T-helper 2 cell (primary cell): ENCODE data around the gene DGLUCY.
A peak's percentile ranks its signal among the peaks of the same experiment; 100 is the strongest.
"Not testable (repeated sequence)": the region's sequence is repeated elsewhere in the genome, so short reads cannot be mapped to it uniquely, and the experiment has no call there.

Experiments
- DNase-seq, 5 experiments: peaks; one replicate each; pipeline versions ENCODE4 v3.0.0 to v3.0.0-alpha.2; 2012 to 2022

Gene DGLUCY

DNA sequence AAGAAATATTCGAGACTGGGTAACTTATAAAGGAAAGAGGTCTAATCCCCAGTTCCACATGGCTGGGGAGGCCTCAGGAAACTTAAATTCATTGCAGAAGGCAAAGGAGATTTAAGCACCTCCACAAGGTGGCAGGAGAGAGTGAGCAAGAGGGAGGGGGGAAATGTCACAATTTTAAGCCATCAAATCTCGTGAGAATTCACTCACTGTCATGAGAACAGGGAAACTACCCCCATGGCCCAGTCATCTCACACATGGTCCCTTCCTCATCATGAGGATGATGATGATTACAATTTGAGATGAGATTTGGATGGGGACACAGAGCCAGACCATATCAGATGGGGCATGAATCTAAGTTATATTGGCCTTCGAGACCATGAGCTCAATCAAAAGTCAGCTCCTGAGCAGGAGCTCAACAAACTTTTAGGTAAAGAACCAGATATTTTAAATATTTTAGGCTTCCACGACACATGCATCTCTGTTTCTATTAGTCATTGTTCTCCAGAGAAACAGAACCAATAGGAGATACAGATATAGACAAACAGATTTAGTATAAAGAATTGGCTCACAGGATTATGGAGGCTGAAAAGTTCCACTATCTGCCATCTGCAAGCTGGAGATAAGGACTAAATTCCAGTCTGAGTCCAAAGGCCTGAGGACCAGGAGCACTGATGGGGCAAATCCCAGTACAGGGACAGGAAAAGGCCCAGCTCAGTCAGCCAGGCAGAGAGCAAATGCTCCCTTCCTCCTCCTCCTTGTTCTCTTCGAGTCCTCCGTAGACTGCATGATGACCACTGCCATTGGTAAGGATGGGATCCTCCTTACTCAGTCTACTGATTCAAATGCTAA, 24.9 kb downstream of the DGLUCY start:
- DNase-seq, result peak in 4 of 5 experiments; percentile 10 to 78 (median 29)

DNA sequence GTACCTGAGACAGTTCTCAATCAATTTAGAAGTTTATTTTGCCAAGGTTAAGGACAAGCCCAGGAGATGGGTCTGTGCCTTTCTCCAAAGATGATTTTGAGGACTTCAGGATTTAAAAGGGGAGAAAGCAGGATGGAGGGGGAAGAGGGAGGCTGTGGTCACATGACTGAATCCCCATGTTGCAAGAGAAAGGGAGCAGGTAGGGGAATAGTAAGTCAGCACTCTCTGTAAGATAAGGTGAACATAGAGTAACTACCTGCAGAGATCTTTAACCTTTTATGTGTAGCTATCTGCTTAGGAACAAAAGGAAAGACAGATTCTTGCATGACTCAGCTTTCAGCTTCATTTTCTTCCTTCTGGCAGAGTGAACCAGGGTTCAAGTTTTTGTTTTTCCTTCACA, 25.9 kb downstream of the DGLUCY start:
- no peak for DNase-seq

DNA sequence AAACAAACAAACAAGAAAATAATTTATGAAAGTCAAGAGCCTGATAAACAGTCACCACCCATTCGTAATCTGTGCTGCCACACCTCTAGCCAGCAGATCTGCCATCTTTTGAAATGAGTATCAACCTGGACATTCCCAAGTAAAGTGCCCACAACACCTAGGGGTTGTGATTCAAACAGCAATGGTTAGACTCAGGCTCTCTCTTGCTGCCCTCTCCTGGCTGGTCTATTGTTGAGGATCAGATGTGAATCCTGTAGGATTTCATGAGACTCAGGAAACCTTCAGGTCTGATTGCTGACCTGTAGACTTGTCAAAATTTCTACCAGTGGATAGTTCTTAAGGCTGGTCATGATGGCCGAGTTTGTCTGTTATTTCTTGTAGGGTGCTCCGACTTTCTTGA, 26.8 kb downstream of the DGLUCY start:
- DNase-seq, result no peak

DNA sequence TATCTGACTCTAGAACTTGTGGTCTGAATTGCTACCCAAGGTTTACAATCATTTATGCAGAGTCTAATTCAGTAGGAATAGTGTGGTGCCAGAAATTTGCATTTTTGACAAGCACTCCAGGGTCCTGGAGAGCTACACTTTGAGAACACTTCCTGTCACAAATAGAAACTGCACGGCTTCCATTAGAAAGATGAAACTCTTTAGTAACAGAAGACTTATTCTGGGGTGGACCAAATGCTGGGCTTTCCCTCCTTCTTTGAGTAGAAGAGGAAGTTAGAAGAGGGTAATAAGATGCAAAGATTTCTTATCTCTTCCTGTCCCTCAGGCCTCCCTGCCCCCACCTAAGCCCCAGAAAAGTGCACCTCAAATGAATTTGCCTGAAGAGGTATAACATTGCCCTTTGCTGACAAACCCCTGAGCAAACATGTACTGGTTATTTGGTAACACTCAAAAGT, 28.4 kb downstream of the DGLUCY start:
- DNase-seq, result peak in 1 of 5 experiments; percentile 86

DNA sequence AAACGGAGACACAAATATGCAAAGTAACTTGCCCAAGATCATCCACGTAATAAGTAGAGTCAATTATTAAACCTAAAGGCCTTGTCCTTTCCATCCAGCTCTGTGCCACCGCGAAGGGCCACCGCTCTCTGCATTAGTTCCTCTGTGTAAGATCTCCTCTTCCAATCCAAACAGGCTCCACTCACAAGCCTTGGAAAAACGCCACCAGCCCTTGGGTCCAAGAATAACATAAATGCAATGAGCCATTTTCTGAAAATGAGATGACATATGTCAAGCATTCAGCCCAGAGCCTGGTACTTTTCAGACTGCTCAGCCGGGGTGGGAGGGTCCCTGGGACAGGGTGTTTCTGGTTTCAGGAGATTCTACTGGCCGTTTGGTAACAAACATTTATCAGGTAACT, 30.0 kb downstream of the DGLUCY start:
- DNase-seq, result no peak

DNA sequence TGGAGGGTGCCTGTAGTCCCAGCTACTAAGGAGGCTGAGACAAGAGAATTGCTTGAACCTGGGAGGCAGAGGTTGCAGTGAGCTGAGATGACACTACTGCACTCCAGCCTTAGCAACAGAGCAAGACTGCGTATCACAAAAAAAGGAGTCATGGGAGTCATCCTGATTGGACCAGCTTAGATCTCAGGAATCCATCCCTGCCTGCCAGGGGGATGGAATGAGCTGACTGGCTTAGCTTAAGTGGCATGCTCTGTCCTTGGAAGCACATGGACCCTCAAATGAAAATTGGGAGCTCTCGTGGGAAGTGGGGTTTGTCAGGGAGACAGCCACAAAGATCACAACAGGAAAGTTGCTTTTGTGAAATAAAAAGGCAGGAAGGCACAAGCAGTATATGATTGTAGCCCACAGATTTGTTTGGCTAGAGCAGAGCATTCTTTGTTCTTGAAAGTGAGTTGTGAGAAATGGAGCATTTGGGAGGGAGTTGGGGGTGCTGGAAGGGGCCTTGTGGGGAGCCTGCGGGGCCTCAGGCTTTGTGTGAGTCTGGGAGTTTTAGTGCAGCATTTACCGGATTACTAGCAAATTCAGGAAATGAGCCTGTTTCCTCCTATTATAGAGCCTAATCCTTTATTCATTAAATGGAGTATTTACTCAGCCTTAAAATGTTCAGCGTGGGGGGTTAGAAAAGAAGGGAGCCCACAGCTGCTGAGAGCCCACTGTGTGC, 30.7 kb downstream of the DGLUCY start:
- DNase-seq, result no peak

DNA sequence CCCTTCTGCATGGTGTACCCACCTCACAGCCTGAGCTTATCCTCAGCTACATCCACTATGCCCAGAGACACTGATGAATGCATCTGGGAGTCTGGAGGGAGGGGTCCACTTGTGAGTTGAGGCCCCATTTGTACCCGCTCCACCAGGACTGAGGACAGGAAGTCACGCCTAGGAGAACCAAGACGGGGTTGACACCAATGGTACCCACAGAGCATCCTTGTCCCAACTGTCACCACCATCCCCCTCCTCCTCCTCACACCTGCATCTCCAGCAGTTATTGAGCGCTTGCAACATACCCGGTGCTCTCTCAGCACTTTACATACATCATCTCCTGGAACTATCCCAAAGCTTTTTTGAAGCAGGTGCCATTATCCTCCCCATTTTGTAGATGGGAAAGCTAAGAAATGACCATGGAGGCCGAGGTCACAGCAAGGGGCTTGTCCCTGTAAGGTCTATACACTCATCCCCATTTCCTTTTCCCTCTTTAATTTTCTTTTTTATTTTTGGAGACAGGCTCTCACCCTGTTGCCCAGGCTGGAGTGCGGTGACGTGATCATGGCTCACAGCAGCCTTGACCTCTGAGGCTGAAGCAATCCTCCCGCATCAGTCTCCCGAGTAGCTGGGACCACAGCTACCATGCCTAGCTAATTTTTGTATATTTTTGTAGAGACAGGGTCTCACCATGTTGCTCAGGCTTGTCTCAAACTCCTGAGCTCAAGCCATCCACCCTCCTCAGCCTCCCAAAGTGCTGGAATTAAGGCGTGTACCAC, 31.7 kb downstream of the DGLUCY start:
- peak in 1 of 5 experiments; percentile 19 for DNase-seq

DNA sequence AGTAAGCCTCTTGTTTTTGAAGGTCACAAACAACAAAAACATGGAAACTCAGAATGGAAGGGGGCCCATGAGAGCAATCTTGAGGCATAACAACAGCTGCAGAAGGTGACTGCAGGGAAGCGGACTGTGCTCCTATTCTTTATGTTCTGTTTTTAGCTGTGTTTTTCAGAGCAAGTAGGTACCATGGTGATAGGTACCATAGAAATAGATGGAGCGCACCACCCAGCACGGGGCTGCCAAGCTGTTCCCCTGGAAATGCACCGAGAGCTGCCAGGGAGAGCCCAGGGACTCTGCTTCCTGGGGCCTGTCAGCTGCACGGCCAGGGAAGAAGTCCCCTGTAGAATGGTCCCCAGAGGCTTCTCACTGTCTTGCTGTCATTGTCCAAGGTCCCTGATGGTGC, 32.8 kb downstream of the DGLUCY start:
- DNase-seq, result no peak

DNA sequence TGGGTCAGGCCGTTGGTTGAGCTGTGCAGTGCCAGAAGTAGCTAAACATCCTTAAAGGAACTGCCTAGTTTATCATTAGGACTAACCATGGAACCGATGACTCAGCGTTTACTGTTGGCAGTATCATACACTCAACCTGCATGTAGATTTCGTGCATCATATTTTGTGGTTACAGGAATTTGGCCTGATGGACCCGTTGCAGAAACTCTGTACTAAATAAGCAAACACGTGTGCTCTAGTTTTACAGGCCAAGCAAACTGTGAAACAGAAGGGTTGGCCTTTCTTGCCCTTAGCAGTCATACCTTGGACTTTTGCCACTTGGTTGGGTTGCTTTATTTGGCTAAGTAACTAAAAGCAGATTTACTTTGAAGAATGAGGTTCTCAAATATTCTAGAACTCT, 35.6 kb downstream of the DGLUCY start:
- DNase-seq, result no peak

DNA sequence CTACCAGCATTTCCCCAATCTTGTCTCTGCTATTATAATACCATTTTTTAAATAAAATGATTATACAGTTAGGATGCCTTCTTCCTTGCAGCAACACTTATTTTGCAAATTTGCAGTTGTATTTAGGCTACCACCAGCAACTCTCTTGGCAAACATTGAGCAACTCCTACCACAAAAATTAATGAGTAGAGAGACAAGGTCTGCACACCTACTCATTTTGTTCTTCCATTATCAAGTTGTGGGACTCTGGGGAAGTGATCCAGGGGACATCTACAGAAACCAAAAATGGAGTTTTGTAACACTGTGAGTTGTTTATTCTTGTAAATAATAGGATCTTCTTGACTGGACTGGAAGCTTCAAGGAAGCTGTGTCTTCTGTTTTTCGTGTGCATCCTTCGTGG, 38.6 kb downstream of the DGLUCY start:
- peak in 1 of 5 experiments; percentile 17 for DNase-seq

DNA sequence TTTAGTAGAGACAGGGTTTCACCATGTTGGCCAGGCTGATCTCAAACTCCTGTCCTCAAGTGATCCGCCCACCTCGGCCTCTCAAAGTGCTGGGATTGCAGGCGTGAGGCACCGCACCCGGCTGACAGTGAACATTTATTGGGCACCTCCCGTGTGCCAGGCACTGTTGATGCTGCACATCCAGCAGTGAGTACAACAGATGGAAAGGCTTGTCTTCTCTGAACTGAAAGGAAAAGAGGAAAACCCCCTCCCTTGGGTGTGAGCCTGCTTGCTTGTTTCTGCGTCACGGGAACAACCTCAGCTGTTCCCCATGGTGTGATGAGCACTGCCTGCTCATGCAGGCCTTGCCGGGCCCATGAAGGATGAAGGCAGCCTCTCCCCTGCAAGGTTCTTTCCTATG, 39.5 kb downstream of the DGLUCY start:
- no peak for DNase-seq

DNA sequence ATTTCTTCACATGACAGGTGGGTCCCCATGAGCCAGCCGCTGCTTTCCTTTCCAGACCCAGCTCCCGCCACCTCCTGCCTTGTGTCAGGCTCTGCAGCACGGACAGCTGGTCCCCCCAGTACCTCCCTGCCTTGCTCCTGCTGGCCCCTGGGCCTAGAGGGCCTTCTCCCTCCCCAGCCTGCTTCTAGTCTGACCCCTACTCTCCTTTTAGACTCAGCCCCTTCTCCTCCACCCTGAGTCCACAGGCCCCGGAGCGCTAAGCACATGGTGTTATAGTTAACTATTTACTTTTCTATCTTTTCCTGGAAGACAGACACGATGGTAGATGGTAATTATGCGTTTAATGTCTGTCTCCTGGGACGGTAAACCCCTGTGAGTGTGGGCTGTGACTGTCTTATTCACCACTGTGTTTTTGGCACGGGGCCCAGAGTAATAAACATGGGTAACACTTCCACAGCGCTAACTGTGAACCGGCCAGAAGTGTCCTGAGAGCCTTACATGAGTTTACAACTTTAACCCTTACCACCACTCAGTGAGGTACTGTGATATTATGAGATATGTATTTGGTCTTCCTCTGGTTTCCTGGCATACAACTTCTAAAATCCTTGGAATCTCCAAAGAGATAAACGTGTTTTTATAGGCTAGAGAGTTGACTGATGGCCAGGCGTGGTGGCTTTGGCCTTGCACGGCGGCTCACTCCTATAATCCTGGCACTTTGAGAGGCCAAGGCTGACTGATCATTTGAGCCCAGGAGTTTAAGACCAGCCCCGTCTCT, 41.2 kb downstream of the DGLUCY start:
- DNase-seq, result peak in 1 of 5 experiments; percentile 25

DNA sequence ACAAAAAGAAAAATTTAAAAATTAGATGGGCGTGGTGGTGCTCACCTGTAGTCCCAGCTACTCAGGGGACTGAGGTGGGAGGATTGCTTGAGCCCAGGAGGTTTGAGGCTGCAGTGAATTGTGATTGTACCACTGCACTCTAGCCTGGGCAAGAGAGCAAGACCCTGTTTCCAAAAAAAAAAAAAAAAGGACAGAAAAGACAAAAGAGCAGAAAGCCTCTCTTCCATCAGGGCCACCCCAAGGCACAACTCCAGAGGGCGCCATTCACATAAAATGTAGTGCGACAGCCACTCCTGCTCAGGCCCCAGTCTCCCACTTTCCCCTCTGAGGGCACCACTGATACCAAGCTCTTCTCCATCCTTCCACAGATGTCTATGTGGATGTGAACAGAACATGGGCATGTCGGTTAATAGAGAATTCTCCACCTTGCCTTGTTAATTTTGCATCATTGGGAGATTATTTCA, 41.8 kb downstream of the DGLUCY start:
- no peak for DNase-seq

DNA sequence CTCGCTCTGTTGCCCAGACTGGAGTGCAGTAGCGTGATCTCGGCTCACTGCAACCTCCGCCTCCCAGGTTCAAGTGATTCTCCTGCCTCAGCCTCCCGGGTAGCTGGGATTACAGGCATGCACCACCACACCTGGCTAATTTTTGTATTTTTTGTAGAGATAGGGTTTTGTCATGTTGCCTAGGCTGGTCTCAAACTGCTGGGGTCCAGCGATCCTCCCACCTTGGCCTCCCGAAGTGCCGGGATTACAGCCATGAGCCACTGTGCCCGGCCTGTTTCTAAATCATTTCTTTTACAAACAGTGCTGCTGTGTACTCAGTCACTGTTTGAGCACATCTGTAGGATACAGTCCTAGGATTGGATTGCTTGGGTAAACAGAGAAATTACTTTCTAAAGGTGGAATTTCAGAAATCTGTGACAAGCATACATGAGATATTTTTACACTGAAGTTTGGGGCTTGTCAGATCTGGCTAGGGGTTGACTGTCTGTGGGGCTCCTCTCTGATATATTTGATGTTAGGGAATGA, 42.3 kb downstream of the DGLUCY start:
- not testable (repeated sequence) for DNase-seq

DNA sequence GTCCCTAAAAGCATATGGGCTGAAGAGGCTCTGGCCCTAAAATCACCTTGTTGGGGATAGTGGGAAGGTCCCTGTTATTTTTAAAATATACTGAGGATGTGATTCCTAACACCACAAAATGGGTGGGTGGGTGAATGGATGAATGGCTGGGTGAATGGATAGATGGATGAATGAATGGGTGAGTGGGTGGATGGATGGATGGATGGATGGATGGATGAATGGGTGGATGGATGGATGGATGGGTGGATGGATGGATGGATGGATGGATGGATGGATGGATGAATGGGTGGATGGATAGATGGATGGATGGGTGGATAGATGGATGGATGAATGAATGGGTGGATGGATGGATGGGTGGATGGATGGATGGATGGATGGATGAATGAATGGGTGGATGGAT, 43.0 kb downstream of the DGLUCY start:
- DNase-seq, result not testable (repeated sequence)

DNA sequence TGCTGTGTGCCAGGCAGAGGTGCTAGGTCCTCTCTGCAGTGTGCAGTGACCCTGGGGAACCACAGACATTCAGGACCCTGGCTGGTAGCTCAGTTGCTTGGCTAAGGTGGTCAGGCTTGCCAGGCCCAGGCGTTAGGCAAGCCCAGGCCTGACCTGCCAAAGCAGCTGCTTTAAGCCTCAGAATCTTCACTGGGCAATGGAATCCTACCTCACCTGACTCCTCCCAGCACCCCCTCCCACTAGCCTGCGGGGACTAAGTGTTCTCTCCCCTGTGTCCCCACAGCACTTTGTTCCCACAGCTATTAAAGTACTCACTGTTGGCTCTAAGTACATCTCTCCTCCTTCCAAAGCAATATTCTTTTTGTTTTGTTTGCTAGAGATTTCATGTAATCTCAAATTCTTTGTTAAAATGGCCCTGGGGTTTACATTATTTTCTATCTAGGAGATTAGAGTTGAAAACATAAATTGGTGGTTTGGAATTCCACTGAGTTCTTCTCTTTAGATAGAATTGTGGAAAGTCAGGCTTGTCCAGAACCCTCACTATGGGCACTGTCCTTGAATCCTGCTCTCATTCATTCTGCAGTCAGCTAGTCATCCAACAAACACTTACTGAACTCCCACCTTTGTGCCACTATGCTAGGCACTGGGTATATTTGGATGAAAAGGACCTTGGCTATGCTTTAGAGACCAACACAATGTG, 44.4 kb downstream of the DGLUCY start:
- DNase-seq, result no peak

DNA sequence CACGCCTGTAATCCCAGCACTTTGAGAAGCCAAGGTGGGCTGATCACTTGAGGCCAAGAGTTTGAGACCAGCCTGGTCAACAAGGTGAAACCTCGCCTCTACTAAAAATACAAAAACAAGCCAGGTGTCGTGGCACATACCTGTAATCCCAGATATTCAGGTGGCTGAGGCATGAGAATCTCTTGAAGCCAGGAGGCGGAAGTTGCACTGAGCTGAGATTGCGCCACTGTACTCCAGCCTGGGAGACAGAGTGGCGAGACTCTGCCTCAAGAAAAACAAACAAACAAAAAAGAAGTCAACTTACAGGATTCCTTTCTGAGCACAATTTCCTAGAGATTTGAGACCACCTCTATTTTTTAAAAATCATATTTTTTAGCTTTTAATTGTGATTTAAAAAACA, 45.3 kb downstream of the DGLUCY start:
- no peak for DNase-seq

DNA sequence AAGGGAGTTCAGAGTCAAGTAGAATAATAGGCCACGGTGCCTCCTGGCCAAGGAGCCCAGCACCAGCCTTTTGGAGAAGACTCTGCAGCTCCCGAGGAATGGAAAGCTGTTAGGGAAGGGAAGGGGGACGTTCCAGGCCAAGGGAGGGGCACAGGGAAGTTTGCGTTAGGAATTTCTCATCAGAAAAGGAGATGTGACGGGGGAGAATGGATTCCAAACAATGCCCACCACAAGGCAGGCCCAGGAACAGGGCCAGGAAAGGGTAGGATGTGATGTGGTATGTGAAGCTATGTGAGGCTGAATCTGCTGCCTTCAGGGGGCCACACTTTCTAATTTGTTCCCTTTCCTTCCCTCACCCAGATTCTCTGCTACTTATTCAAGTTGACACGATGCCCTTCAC, 46.0 kb downstream of the DGLUCY start:
- DNase-seq, result no peak

DNA sequence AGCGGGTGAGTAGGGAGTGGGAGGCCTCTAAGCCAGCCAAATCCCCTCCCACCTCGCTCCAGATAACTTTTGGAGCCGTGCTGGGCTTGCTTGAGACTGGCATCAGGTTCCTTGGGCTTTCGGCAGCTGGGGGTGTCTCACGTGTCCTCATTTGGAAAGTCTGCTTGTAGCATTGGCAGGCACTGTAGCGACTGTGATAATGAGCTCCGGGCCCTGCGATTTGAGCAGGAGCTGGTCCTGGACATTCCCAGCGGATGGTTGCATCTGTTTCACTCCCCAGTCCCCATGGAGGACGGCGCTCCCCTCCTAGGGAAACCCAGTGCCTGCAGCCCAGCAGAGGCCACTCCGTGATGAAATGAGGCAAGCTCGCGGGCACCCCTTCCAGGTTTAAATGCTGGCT, 49.4 kb downstream of the DGLUCY start:
- DNase-seq, result no peak

DNA sequence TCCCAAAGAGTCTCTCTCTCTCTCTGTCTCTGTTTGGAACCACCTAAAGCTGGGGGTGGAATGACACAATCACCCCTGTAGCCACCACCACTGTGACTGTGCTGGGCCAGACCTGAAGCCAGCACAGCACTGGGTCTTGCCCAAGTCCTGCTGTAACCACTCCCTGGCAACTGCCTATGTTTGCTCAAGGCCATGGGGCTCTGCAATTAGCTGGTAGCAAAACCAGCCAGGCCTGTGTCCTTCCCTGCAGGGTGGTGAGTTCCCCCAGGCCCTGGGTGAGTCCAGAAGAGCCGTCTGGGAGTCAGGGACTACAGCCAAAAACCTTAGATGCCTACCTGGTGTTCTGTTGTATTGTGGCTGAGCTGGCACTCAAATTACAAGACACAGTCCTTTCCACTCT, 50.8 kb downstream of the DGLUCY start:
- no peak for DNase-seq

DNA sequence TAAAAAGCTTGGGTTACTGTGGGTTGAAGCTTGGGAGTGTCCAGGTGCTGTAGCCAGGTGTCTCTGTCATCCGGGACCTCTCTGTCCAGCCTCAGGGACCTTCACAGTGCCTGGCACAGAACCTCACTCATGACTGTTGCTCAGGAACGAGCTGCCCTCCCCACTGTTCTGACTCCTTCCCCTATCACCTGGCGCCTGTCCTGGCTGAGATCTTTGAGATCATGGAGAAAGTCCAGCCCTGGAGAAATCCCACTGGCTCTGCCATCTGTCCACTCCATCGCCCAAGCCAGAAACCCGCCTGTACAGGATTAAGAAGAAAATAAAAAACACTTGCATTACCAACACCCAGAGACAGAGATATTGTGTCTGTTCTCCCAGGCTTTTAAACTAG, 53.5 kb downstream of the DGLUCY start:
- DNase-seq, result no peak
